ENCODE measurements around the gene DPF3. TPM values are rescaled to one million over a fixed set of nuclear protein-coding genes. Genes with fewer than 3 reads are reported as not detected.

The DPF3 gene
- total and polyA plus RNA-seq, 2 of the 13 experiments (the other 11 are each of a cell fraction or from before 2014, with no cell fraction given): 0.09 to 0.60 TPM

- no peak overlapping the region for H3K27ac ChIP-seq (ENCODE audit: extremely low read length, insufficient read depth, low read length)
- peaks cover 0 to 6% of the 10 kb centered on the region in 2 experiments; a peak in 1 of 5 replicates for H3K27me3 ChIP-seq (ENCODE audit: control insufficient read depth in 1 of 2, insufficient read depth in 2 of 2, low read length in 2 of 2)
- H2AFZ ChIP-seq (ENCODE audit: low read length): no peak overlapping the region
- no peak overlapping the region for H3K4me2 ChIP-seq (ENCODE audit: low read depth, low read length)
- intact Hi-C loops (cut with micrococcal nuclease; ENCODE audit: unreplicated experiment): no loop called here
- no TSS peak for BruUV-seq (replicated peaks)
- H3K4me1 ChIP-seq (ENCODE audit: insufficient read depth, low read length): peaks cover 13% of the 10 kb centered on the region
- POLR2A ChIA-PET: no interaction called here
- no peaks in the 10 kb centered on the region for H3K79me2 ChIP-seq (ENCODE audit: insufficient read depth, low read length)
- ATAC-seq (no peak), FAIRE-seq (no peak), DNase-seq (ENCODE audit: low spot score) (no peak)
- no peak overlapping the region for H3K4me3 ChIP-seq (replicated peaks in 1 of 3; ENCODE audit: insufficient read depth in 1 of 3, low read depth in 2 of 3, low read length in 3 of 3)
- CTCF ChIA-PET (ENCODE audit: low intra/inter-chr PET ratio, low total read pairs): no interaction called here
- H4K20me1 ChIP-seq (ENCODE audit: insufficient read depth, low read length): no peaks in the 10 kb centered on the region
- 38% methylated on average over 4 of the region's 6 CpGs for WGBS (ENCODE audit: low lambda C conversion rate)
- H3K9ac ChIP-seq (ENCODE audit: insufficient read depth, low read depth, low read length): no peak overlapping the region
- in situ Hi-C loops (cut with HindIII; ENCODE audit: extremely low pct_ligation_motif_present, low pct_unique_long_range_greater_than_20kb): no loop called here
- H3K9me3 ChIP-seq (ENCODE audit: low read length): no peaks in the 10 kb centered on the region
- no peak for TF ChIP-seq ZBTB26 (CRISPR knock-in tag; IDR thresholded peaks at IDR 0.05; ENCODE audit: borderline replicate concordance)
- TF ChIP-seq HOXA7 (CRISPR knock-in tag; IDR thresholded peaks at IDR 0.05): no peak
- no peak for TF ChIP-seq ZSCAN20 (CRISPR knock-in tag; IDR thresholded peaks at IDR 0.05; ENCODE audit: borderline replicate concordance)
- TF ChIP-seq ATF5 (CRISPR knock-in tag; IDR thresholded peaks at IDR 0.05; ENCODE audit: low read depth): no peak
- no peaks in the 10 kb centered on the region for H3K36me3 ChIP-seq (replicated peaks in 1 of 2; ENCODE audit: control insufficient read depth in 1 of 2, insufficient read depth in 2 of 2, low read length in 2 of 2)
Observed at GRCh38 chr14:72787841-72788240, 106.1 kb downstream of the DPF3 start.
